K562 (cell line): ENCODE data around the gene KCTD21. TPM values are rescaled to one million over a fixed set of nuclear protein-coding genes. Genes with fewer than 3 reads are reported as not detected.

ENCODE experiments used
- ATAC-seq: fragments of 200-7000 bp; cut with Tn5 transposase; 3 replicates; pipeline ENCODE4 v1.9.1; 2020; ENCODE audit warnings: moderate library complexity
- BruUV-seq: library from RNA; stranded (reverse); fragments of 400-500 nt; replicated peaks from 2 replicates; lab custom pipeline; 2021; lab: Mats Ljungman, UMichigan
- CTCF ChIA-PET: fragments of 300-600 bp; formaldehyde crosslinking; extraction: SDS; loops from one replicate; lab custom pipeline; 2021; ENCODE audit warnings: low intra/inter-chr PET ratio; lab: Yijun Ruan, JAX
- POLR2A ChIA-PET: fragments of 300-600, 350-650 bp; sonication (Branson Sonifier 250); formaldehyde crosslinking; extraction: SDS; loops from one replicate; lab custom pipeline; 2021; ENCODE audit warnings: antibody characterized with exemption, inconsistent platforms; lab: Yijun Ruan, JAX
- DNase-seq, 4 experiments: peaks; one replicate each; pipeline versions ENCODE4 v3.0.0 to v3.0.0-alpha.2; 2011 to 2018; ENCODE audit warnings: low spot score in 3 of 4, mixed read lengths in 3 of 4; ENCODE audit errors: extremely low read depth in 1 of 4
- FAIRE-seq: peaks from 2 replicates; lab custom pipeline; 2011; peaks lifted over from hg19 to GRCh38; lab: Jason Lieb, UNC
- H2AFZ ChIP-seq: 2 replicates; pipeline ENCODE4 v1.6.0; 2011; ENCODE audit warnings: low read depth, low read length, control low read depth, inconsistent platforms
- H3K27ac ChIP-seq: fragments of 200-600 bp; 3 replicates; pipeline ENCODE4 v1.8.0; 2011; ENCODE audit warnings: low read depth, mild to moderate bottlenecking, control low read depth, inconsistent platforms, low read length, moderate library complexity, mixed read lengths; ENCODE audit errors: extremely low read depth
- H3K27me3 ChIP-seq, 2 experiments: fragments of 300-600 bp in 1 of 2; 2 replicates in 1 of 2; 3 replicates in 1 of 2; pipeline versions ENCODE4 v1.6.0 to v1.8.0; 2011; ENCODE audit warnings: inconsistent platforms in 2 of 2, low read length in 2 of 2, mild to moderate bottlenecking in 1 of 2, mixed read lengths in 1 of 2, moderate library complexity in 1 of 2; ENCODE audit not compliant: control insufficient read depth in 2 of 2, insufficient read depth in 2 of 2
- H3K36me3 ChIP-seq: fragments of 300-600 bp; 3 replicates; pipeline ENCODE4 v1.8.0; 2011; ENCODE audit warnings: mild to moderate bottlenecking, low read length, inconsistent platforms; ENCODE audit not compliant: control insufficient read depth, insufficient read depth
- H3K4me1 ChIP-seq, 2 experiments: fragments of 200-600 bp in 1 of 2; replicated peaks in 1 of 2; 2 replicates in 1 of 2; 3 replicates in 1 of 2; pipeline versions ENCODE4 v1.5.1 to v1.8.0; 2011; ENCODE audit warnings: inconsistent platforms in 2 of 2, low read length in 2 of 2, mild to moderate bottlenecking in 1 of 2, mixed read lengths in 1 of 2, moderate library complexity in 1 of 2; ENCODE audit not compliant: control insufficient read depth in 2 of 2, insufficient read depth in 2 of 2
- H3K4me2 ChIP-seq: 2 replicates; pipeline ENCODE4 v1.6.1; 2011; ENCODE audit warnings: low read length, control low read depth, inconsistent platforms, mixed read lengths; ENCODE audit not compliant: insufficient read depth
- H3K4me3 ChIP-seq: fragments of 200-600 bp; sonication (generic), shearing (Covaris generic); 2 replicates; pipeline ENCODE4 v1.5.1; 2016; ENCODE audit warnings: control low read depth, inconsistent platforms
- H3K79me2 ChIP-seq: fragments of 200-600 bp; 3 replicates; pipeline ENCODE4 v1.8.0; 2011; ENCODE audit warnings: low read length, inconsistent platforms; ENCODE audit not compliant: control insufficient read depth, insufficient read depth
- H3K9ac ChIP-seq, 2 experiments: 2 replicates each; pipeline versions ENCODE4 v1.6.0 to v1.6.1; 2011; ENCODE audit warnings: low read depth in 2 of 2, low read length in 2 of 2, control low read depth in 1 of 2, inconsistent platforms in 1 of 2, mild to moderate bottlenecking in 1 of 2, mixed read lengths in 1 of 2; ENCODE audit not compliant: insufficient read depth in 1 of 2
- H3K9me1 ChIP-seq: one replicate; pipeline ENCODE4 v1.6.0; 2011; ENCODE audit warnings: inconsistent platforms, mild to moderate bottlenecking, low read length, moderate library complexity; ENCODE audit not compliant: control insufficient read depth, insufficient read depth
- H3K9me3 ChIP-seq: replicated peaks from 2 replicates; pipeline ENCODE4 v1.5.1; 2011; ENCODE audit warnings: low read depth, low read length, inconsistent platforms; ENCODE audit not compliant: control insufficient read depth, insufficient read depth
- H4K20me1 ChIP-seq: replicated peaks from 2 replicates; pipeline ENCODE4 v1.6.1; 2011; ENCODE audit warnings: low read length, inconsistent platforms, mixed read lengths; ENCODE audit not compliant: control insufficient read depth, insufficient read depth
- CBX3 ChIP-seq, 2 experiments: IDR thresholded peaks; 1 replicate in 1 of 2; 2 replicates in 1 of 2; pipeline ENCODE4 v1.6.1; 2012; ENCODE audit warnings: inconsistent platforms in 2 of 2, low read length in 2 of 2, borderline replicate concordance in 1 of 2, control low read depth in 1 of 2
- WGBS: fragments of 100-300 bp; shearing (Covaris generic); methylation state at CpG from one replicate; pipeline ENCODE4 v1.1.6; 2016; ENCODE audit warnings: low coverage, mixed read lengths; ENCODE audit not compliant: insufficient coverage; ENCODE audit errors: missing lambda C conversion rate; 5-methylcytosine and 5-hydroxymethylcytosine counted together
- in situ Hi-C: fragments of 300-500 bp; cut with MboI; formaldehyde crosslinking; loops from 4 replicates; pipeline ENCODE4 v1.15.0; 2018; ENCODE audit warnings: inconsistent platforms, mixed read lengths
- intact Hi-C: fragments of 100-400 bp; cut with micrococcal nuclease; formaldehyde crosslinking; loops from 2 replicates; pipeline ENCODE4 v1.14.2; 2022
- polyA plus RNA-seq, 8 experiments: library from polyadenylated mRNA; depleted of rRNA in 4 of 8; stranded (reverse) in 5 of 8; unstranded in 3 of 8; fragments of >200 nt; fragmentation: Nextera tagmentation in 2 of 8; fragmentation: Illumina TruSeq in 1 of 8; extraction: Ambion mirVana in 2 of 8; extraction: Trizol in 1 of 8; gene quantifications; 2 replicates each; pipeline versions ENCODE4 v1.2.1 to v1.2.3, GENCODE V29; 2011 to 2014; ENCODE audit warnings: inconsistent platforms in 1 of 8, missing spikeins in 1 of 8
- total RNA-seq, 7 experiments: library from RNA; depleted of rRNA in 6 of 7; stranded (reverse); fragments of >200 nt in 6 of 7; fragmentation: Illumina TruSeq in 2 of 7; extraction: Trizol in 2 of 7; gene quantifications; 2 replicates each; pipeline versions ENCODE4 v1.2.1 to v1.2.3, GENCODE V29; 2011 to 2021; ENCODE audit warnings: low replicate concordance in 1 of 7
- TF ChIP-seq, protein P1 (sequence below), 2 experiments: fragments of 450-650 bp in 1 of 2; sonication (generic) in 1 of 2; formaldehyde crosslinking in 1 of 2; IDR thresholded peaks in 1 of 2; conservative IDR thresholded peaks in 1 of 2; 2 replicates each; pipeline versions ENCODE4 v1.6.1 to v1.8.1; 2016 to 2023; ENCODE audit warnings: mild to moderate bottlenecking in 2 of 2, moderate library complexity in 2 of 2, inconsistent platforms in 1 of 2, missing genetic modification reagents in 1 of 2

The KCTD21 gene
- total and polyA plus RNA-seq, 9 of the 15 experiments (the other 6 are each of a cell fraction or from before 2014, with no cell fraction given), result 0.34 to 5.4 (median 1.9) TPM

DNA sequence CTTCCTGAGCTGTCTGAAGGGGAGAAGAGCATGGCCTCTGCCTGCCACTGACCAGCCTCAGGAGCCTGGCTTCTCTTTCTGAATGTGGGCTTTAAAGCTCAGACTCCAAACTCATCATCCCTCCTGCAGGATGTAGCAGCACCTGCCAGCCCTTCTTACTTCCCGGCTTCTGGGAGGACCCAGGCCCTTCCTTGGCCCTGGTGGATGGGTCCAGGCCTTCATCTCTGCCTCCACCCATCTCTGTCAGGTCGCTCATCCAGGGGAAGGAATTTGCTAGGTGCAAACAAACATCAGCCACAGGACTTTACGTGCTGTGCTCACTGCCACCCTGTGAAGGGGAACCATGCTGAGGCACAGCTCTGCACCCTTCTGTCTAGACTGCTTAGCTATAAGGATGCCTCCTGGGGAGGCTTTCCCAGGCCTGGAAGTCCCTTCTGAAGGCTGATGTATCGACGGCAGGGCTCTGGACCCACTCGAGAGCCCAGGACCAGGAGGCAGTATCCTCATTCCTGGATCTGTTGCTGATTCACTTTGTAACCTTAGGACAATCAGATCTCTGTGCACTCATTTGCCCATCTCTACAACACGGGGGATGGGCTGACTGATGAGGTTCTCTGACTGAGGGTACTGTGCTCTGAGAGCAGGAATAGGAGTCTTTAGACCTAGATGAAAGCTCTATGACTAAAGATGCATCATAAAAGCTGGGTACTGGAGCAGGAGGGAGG is 31.2 kb upstream of the KCTD21 start:
- H3K4me3 ChIP-seq, result no peak overlapping the region
- in situ Hi-C loops, result loop anchor here (5.0 kb wide), 1 partner anchor 343 kb away; no protein-coding TSS in a partner anchor
- H3K27ac ChIP-seq, result no peak overlapping the region
- no peak for TF ChIP-seq CBX3 (IDR thresholded peaks at IDR 0.05; ENCODE audit: borderline replicate concordance in 1 of 2, low read length in 2 of 2)
- TF ChIP-seq, protein P1, sequence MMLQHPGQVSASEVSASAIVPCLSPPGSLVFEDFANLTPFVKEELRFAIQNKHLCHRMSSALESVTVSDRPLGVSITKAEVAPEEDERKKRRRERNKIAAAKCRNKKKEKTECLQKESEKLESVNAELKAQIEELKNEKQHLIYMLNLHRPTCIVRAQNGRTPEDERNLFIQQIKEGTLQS (IDR thresholded peaks at IDR 0.05), result no peak
- TF ChIP-seq, protein P1 (CRISPR knock-in tag; conservative IDR thresholded peaks at IDR 0.05), result no peak
- no peak overlapping the region for H3K4me2 ChIP-seq
- H3K79me2 ChIP-seq, result no peaks in the 10 kb centered on the region
- CTCF ChIA-PET, result no interaction called here
- peaks cover 3 to 12% of the 10 kb centered on the region in 2 experiments; a peak in 3 of 5 replicates for H3K4me1 ChIP-seq
- FAIRE-seq, result no peak
- H3K9me1 ChIP-seq, result peaks cover 3% of the 10 kb centered on the region
- H2AFZ ChIP-seq, result no peak overlapping the region
- no peaks in the 10 kb centered on the region for H3K9me3 ChIP-seq
- ATAC-seq, result no peak
- DNase-seq, result no peak
- H3K27me3 ChIP-seq, result no peaks in the 10 kb centered on the region
- no TSS peak for BruUV-seq
- H3K36me3 ChIP-seq, result peaks cover 93% of the 10 kb centered on the region; the same call in 2 of the 3 replicates
- H3K9ac ChIP-seq, result no peak overlapping the region
- H4K20me1 ChIP-seq, result no peaks in the 10 kb centered on the region
- intact Hi-C loops, result no loop called here
- WGBS, result 73% methylated on average over 7 of the region's 7 CpGs
- POLR2A ChIA-PET, result interaction anchor here (0.9 kb wide), 1 partner anchor 132 kb away, joined by 3 read pairs; no protein-coding TSS in a partner anchor
